ENCODE data around the gene CYP20A1.

Gene CYP20A1

GRCh38 chr2:203237346-203238238 is 1.2 kb upstream of the CYP20A1 start:
- peaks cover 21% of the 10 kb centered on the region for H3K4me1 ChIP-seq (ENCODE audit: insufficient read depth, low read length, poor library complexity, severe bottlenecking)
- H3K4me2 ChIP-seq (ENCODE audit: low read depth, low read length, poor library complexity, severe bottlenecking), result peak overlapping the region; percentile 56
- TF ChIP-seq CTCF (conservative IDR thresholded peaks at IDR 0.05; ENCODE audit: low read length) (no peak), EZH2phosphoT487 (IDR thresholded peaks at IDR 0.05; ENCODE audit: borderline replicate concordance) (no peak)
- no peaks in the 10 kb centered on the region for H3F3A ChIP-seq (ENCODE audit: low read depth)
- no peaks in the 10 kb centered on the region for H3K9me3 ChIP-seq (ENCODE audit: insufficient read depth, low read depth, low read length)
- peak overlapping the region; percentile 91; the same call in 1 of the 2 replicates for H2AFZ ChIP-seq (ENCODE audit: low read length)
- no peaks in the 10 kb centered on the region for H3K36me3 ChIP-seq (ENCODE audit: insufficient read depth, low read length)
- peaks cover 12% of the 10 kb centered on the region for H4K20me1 ChIP-seq (ENCODE audit: insufficient read depth, low read length, poor library complexity, severe bottlenecking)
- peak overlapping the region; percentile 95 for H3K4me3 ChIP-seq (ENCODE audit: low read length, poor library complexity, severe bottlenecking)
- H3K79me2 ChIP-seq (ENCODE audit: insufficient read depth, low read length), result peaks cover 23% of the 10 kb centered on the region
- H3K27me3 ChIP-seq (ENCODE audit: insufficient read depth, low read length, poor library complexity, severe bottlenecking), result no peaks in the 10 kb centered on the region
- peak overlapping the region; percentile 92 for H3K9ac ChIP-seq (ENCODE audit: low read depth, low read length, poor library complexity, severe bottlenecking)
- no peaks in the 10 kb centered on the region for H3K9me2 ChIP-seq (replicated peaks; ENCODE audit: low read depth, low read length)

DNA sequence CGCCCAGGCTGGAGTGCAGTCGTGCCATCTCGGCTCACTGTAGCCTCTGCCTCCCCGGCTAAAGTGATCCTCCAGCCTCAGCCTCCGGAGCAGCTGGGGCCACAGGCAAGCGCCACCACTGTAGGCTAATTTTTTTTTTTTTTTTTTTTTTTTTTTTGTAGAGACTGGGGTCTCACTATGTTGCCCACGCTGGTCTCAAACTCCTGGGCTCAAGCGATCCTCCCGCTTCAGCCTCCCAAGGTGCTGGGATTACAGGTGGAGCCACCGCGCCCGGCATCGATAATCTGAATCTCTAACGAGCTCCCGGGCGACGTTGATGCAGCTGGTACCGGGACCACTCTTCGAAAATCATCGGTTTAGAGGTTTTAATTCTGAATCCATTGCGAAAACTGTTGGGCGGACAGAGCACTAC is 520 bp upstream of the CYP20A1 start:
- H3K4me3 ChIP-seq (ENCODE audit: low read length, poor library complexity, severe bottlenecking), result peak overlapping the region; percentile 95
- H3K9me3 ChIP-seq (ENCODE audit: insufficient read depth, low read depth, low read length), result no peaks in the 10 kb centered on the region
- H3K4me2 ChIP-seq (ENCODE audit: low read depth, low read length, poor library complexity, severe bottlenecking), result peak overlapping the region; percentile 56
- H2AFZ ChIP-seq (ENCODE audit: low read length), result peak overlapping the region; percentile 91
- no peak for TF ChIP-seq CTCF (conservative IDR thresholded peaks at IDR 0.05; ENCODE audit: low read length)
- no peak for TF ChIP-seq EZH2phosphoT487 (IDR thresholded peaks at IDR 0.05; ENCODE audit: borderline replicate concordance)
- peaks cover 12% of the 10 kb centered on the region for H4K20me1 ChIP-seq (ENCODE audit: insufficient read depth, low read length, poor library complexity, severe bottlenecking)
- H3K4me1 ChIP-seq (ENCODE audit: insufficient read depth, low read length, poor library complexity, severe bottlenecking), result peaks cover 21% of the 10 kb centered on the region
- no peaks in the 10 kb centered on the region for H3K27me3 ChIP-seq (ENCODE audit: insufficient read depth, low read length, poor library complexity, severe bottlenecking)
- H3K9me2 ChIP-seq (replicated peaks; ENCODE audit: low read depth, low read length), result no peaks in the 10 kb centered on the region
- H3K9ac ChIP-seq (ENCODE audit: low read depth, low read length, poor library complexity, severe bottlenecking), result peak overlapping the region; percentile 92
- no peaks in the 10 kb centered on the region for H3K36me3 ChIP-seq (ENCODE audit: insufficient read depth, low read length)
- peaks cover 28% of the 10 kb centered on the region for H3K79me2 ChIP-seq (ENCODE audit: insufficient read depth, low read length)
- H3F3A ChIP-seq (ENCODE audit: low read depth), result no peaks in the 10 kb centered on the region

DNA sequence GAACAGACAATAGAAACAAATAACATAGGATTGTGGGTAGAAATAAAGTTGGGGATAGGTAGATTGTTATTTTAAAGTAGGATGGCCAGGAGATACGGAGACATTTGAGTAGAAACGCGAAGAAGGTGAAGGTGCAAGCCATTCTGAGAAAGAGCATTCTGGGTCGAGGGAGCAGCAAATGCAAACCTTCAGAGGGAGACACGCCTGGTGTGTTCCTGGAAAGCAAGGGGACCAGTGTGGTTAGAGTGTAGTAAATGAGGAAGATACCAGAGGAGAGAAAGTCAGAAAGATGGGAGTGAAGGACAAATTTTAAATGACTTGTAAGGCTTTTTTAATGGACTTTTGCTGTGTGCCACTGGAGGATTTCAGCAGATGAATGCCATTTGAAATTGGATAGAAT is 1.7 kb downstream of the CYP20A1 start:
- peak overlapping the region; percentile 92 for H3K9ac ChIP-seq (ENCODE audit: low read depth, low read length, poor library complexity, severe bottlenecking)
- H3K4me2 ChIP-seq (ENCODE audit: low read depth, low read length, poor library complexity, severe bottlenecking), result peak overlapping the region; percentile 79
- H2AFZ ChIP-seq (ENCODE audit: low read length), result no peak overlapping the region
- H3K4me3 ChIP-seq (ENCODE audit: low read length, poor library complexity, severe bottlenecking), result peak overlapping the region; percentile 95
- peaks cover 28% of the 10 kb centered on the region for H3K79me2 ChIP-seq (ENCODE audit: insufficient read depth, low read length)
- H3F3A ChIP-seq (ENCODE audit: low read depth), result no peaks in the 10 kb centered on the region
- no peaks in the 10 kb centered on the region for H3K36me3 ChIP-seq (ENCODE audit: insufficient read depth, low read length)
- no peaks in the 10 kb centered on the region for H3K27me3 ChIP-seq (ENCODE audit: insufficient read depth, low read length, poor library complexity, severe bottlenecking)
- TF ChIP-seq EZH2phosphoT487 (IDR thresholded peaks at IDR 0.05; ENCODE audit: borderline replicate concordance) (no peak), CTCF (conservative IDR thresholded peaks at IDR 0.05; ENCODE audit: low read length) (no peak)
- no peaks in the 10 kb centered on the region for H3K9me2 ChIP-seq (replicated peaks; ENCODE audit: low read depth, low read length)
- peaks cover 21% of the 10 kb centered on the region for H3K4me1 ChIP-seq (ENCODE audit: insufficient read depth, low read length, poor library complexity, severe bottlenecking)
- no peaks in the 10 kb centered on the region for H3K9me3 ChIP-seq (ENCODE audit: insufficient read depth, low read depth, low read length)
- peaks cover 12% of the 10 kb centered on the region for H4K20me1 ChIP-seq (ENCODE audit: insufficient read depth, low read length, poor library complexity, severe bottlenecking)

Measured in Loucy (cell line).